NCI-H510A treated with DMSO at 0.1 percent for 48 hours (cell line): ENCODE measurements around the gene OOSP3.
"Not testable (repeated sequence)": the region's sequence is repeated elsewhere in the genome, so short reads cannot be mapped to it uniquely, and the experiment has no call there.

Experiments
- DNase-seq: peaks from one replicate; lab custom pipeline; 2025; lab: John Stamatoyannopoulos, UW

OOSP3 gene, protein sequence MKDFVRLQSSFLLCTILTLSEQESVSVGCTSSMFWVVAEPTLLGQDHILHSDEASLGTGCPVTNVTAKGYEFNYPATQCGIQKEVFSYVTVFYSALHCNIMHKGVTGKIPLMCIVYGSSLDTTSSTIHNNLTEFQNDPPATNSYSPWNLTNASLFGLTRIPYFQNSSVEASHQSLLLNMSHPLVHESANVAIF

GRCh38 chr11:59878575-59878974, at the start of gene OOSP3:
Gene OOSP3 (plus strand): TSS chr11:59878782. CDS start chr11:59878809, 27 bp downstream.
- no peak for DNase-seq

- DNase-seq: no peak
Observed at GRCh38 chr11:59829358-59829757, 49.2 kb upstream of the OOSP3 start.

- no peak for DNase-seq
Observed at GRCh38 chr11:59833602-59834001, 45.0 kb upstream of the OOSP3 start.

DNA sequence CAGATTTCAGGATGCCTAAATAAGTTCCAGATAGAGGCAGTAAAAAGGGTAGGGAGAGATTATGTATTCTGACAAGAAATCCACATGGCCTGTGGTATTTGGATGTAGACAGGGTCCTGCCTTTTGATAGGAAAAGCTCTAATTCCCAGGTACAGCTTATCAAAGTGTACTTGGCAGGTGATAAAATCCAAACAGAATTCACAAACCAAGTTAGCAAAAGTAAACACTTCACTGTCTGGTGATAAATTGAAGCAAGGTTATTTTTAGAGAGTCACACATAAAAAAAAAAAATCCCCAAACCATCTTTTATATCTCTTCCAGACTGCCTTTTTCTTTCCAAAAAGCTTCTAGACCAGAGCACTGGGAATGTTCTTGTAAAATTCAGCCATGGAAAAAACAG, 39.0 kb upstream of the OOSP3 start:
- DNase-seq: no peak

DNA sequence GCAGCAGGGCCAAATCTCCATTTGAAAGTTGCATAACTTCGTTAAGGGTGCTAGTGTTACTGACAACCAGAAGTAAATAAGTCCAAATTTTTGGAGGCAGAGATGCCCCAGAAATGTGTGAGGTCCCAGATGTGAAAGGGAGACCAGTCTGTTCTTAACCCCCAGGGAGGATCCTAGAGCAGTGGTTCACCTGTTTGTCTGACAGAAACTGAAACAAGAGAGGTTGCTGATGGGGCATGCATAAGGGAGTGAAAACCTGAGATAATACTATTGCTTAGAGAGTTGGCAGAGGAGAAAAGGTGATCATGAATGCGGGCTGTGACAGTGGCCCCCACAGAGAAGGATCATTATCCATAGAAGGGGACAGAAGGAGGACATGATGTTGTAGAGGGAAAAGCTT, 37.1 kb upstream of the OOSP3 start:
- DNase-seq: no peak

DNA sequence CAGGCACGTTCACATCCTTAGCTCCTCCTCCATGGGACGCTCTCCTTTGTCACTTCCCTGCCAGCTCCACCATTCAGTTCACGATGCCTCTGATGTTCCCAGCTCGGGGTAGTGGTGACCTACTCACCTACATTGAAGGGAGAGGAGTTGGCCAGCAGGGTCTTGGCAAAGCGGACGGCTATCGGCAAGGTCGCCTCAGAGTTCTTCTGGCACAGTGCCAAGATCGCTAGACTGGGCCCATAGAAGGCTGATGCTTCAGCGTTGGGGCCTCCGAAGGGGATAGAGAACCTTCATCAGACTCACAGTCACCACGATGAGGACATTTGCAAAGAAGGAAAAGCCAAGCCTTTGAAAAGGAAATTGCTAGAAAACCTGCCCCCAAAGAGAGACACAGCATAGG, 36.3 kb upstream of the OOSP3 start:
- no peak for DNase-seq

GRCh38 chr11:59845399-59845798, 33.2 kb upstream of the OOSP3 start, which contains the start of gene CBLIF:
Gene CBLIF (minus strand): TSS chr11:59845499. CDS start chr11:59845453, 46 bp downstream.
- no peak for DNase-seq

- no peak for DNase-seq
Observed at GRCh38 chr11:59846556-59846955, 32.0 kb upstream of the OOSP3 start.

DNA sequence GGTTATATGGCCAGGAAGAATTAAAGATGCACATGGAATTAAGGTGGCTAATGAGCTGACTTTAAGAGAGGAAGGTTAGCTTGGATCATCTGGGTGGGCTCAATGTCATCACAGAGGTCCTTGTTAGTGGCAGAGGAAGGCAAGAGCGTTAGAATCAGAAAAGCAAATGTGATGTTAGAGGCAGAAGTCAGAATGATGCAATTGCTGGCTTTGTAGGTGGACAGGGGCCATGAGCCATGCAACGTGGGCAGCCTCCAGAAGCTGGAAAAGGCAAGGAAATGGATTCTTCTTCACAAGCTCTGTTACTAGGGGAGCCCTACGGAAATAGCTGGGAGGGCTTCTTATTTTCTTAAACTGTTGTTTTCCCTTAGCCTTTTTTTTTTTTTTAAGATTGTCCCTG, 31.0 kb upstream of the OOSP3 start:
- DNase-seq: no peak

- not testable (repeated sequence) for DNase-seq
Observed at GRCh38 chr11:59848439-59848838, 30.1 kb upstream of the OOSP3 start.

GRCh38 chr11:59849129-59849528, 29.5 kb upstream of the OOSP3 start:
- DNase-seq: no peak

DNA sequence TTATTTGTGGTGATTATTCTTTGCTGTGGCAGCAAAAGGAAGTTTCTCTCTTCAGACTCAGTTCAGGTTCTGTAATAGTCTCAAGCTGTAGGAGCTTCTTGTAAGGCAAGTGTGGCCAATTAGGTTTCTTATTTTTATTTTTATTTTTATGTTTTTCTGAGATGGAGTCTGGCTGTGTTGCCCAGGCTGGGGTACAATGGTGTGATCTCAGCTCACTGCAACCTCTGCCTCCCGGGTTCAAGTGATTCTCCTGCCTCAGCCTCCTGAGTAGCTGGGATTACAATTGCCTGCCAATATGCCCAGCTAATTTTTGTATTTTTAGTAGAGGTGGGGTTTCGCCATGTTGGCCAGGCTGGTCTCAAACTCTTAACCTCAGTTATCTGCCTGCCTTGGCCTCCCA, 29.0 kb upstream of the OOSP3 start:
- DNase-seq: not testable (repeated sequence)

GRCh38 chr11:59851416-59851815, 27.2 kb upstream of the OOSP3 start:
- DNase-seq: not testable (repeated sequence)

GRCh38 chr11:59854871-59855270, 23.7 kb upstream of the OOSP3 start:
- DNase-seq: no peak

- no peak for DNase-seq
Observed at GRCh38 chr11:59857439-59858434, 20.8 kb upstream of the OOSP3 start.

DNA sequence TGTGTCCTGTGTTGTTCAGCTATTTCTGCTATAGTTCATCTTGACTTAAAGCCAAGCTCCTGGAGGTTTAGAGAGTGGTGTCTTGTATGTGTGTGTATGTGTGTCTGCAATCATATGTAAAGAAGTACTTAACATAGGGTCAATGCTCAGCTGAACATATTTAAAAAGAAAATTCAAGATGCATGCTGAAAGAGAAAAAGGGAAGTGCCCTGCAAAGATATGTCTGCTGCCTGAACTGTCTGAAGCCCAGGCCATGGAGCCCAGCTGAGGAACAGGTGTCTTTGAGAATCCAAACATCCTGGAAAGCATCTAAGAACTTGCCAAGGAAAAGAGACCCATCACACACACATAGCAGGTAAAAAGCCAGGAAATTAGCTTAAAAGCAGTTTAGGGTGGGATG, 18.9 kb upstream of the OOSP3 start:
- no peak for DNase-seq

DNA sequence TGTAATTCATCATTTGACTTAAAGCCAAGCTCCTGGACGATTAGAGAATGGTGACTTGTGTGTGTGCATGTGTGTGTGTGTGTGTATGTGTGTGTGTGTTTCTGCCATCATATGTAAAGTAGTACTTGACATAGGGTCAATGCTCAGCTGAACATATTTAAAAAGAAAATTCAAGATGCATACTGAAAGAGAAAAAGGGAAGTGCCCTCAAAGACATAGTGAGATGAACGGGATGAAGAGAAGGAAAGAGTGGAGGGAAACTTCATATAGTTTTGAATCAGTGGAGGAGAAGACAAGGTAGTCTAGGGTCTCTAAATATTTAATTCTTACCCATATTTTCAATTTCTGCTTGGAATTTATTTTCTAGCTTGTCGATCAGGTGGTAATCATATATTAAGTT, 16.3 kb upstream of the OOSP3 start:
- DNase-seq: no peak

GRCh38 chr11:59865031-59865430, 13.6 kb upstream of the OOSP3 start:
- DNase-seq: no peak

- DNase-seq: no peak
Observed at GRCh38 chr11:59866397-59866796, 12.2 kb upstream of the OOSP3 start, which contains the start of gene TCN1. Gene TCN1 (minus strand): TSS chr11:59866487. CDS start chr11:59866470, 17 bp downstream.

DNA sequence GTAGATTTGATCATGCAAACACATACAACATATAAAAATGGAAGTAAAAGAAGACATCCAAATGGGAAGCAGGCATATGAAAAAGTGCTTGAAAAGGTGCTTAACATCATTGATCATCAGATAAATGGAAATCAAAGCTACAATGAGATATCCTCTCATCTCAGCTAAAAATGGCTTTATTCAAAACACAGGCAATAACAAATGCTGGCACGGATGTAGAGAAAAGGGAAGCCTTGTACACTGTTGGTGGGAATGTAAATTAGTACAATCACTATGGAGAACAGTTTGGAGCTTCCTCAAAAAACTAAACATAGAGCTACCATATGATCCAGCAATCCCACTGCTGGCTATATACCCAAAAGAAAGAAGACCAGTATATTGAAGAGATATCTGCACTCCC, 11.7 kb upstream of the OOSP3 start:
- DNase-seq: no peak

GRCh38 chr11:59867946-59868345, 10.6 kb upstream of the OOSP3 start:
- DNase-seq: no peak

DNA sequence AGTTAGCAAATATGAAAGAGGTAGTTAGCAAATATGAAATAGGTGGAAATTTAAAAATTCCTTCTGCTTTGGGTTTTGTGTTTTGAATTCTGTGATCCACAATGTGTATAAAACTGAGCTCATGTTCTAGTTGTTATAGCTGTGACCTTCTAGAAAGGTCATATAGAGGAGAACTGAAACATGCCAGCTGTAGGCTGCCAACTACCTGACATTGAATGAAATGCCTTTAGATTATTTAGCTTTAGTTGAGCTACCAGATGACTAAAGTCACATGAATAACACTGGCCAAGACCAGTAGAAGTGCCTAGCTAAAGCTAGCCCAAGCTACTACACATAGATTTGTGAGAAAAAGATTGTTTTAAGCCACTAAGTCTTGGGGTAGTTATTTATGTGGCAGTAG, 6.5 kb upstream of the OOSP3 start:
- DNase-seq: no peak

DNA sequence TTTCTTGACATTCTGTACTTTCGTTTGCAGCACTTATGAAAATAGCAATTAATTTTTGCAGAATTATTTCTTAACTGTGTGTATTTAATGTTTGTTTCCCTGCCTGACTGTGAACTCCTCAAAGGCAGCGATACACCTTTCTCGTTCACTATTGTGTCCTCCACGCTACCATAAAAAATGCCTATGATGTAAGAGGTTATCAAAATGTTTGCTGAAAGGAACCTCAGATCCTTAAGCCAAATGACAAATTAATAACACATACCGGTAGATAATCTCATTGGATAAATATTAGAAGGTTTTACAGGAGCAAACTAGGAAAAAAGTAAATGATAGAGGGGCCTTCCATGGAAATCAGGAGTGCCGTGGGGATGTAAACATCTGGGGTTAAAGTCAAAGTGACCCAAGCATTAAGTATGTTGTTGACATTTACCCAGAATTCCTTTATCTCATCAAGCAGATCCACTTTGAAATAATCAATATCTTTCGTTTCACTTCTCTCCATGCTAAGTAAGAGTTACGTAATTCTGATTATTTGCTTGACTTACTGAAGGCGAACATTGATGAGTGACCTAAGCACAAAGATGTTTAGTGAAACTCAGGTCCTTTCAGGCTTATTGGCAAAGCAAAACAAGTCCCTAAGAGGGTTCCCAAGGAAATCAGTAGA, 2.6 kb upstream of the OOSP3 start:
- DNase-seq: no peak
